ENCODE results near the gene C1QL3.

The C1QL3 gene

GRCh38 chr10:16521311-16522016, at the start of gene C1QL3:
C1QL3 (minus strand) TSS chr10:16521879; CDS start chr10:16521065, 814 bp downstream.
- DNase-seq (ENCODE audit: low spot score), result no peak

- DNase-seq (ENCODE audit: low spot score), result no peak
Observed at GRCh38 chr10:16570731-16571130, 49.1 kb upstream of the C1QL3 start.

GRCh38 chr10:16566202-16566805, 44.6 kb upstream of the C1QL3 start:
- DNase-seq (ENCODE audit: low spot score), result no peak

- no peak for DNase-seq (ENCODE audit: low spot score)
Observed at GRCh38 chr10:16565604-16566003, 43.9 kb upstream of the C1QL3 start.

- no peak for DNase-seq (ENCODE audit: low spot score)
Observed at GRCh38 chr10:16562891-16563290, 41.2 kb upstream of the C1QL3 start.

- DNase-seq (ENCODE audit: low spot score), result no peak
Observed at GRCh38 chr10:16559236-16559773, 37.6 kb upstream of the C1QL3 start.

- no peak for DNase-seq (ENCODE audit: low spot score)
Observed at GRCh38 chr10:16547973-16548372, 26.3 kb upstream of the C1QL3 start.

- DNase-seq (ENCODE audit: low spot score), result peak; percentile 19
Observed at GRCh38 chr10:16545116-16545736, 23.5 kb upstream of the C1QL3 start.

GRCh38 chr10:16544591-16544990, 22.9 kb upstream of the C1QL3 start:
- no peak for DNase-seq (ENCODE audit: low spot score)

- DNase-seq (ENCODE audit: low spot score), result no peak
Observed at GRCh38 chr10:16544099-16544498, 22.4 kb upstream of the C1QL3 start.

- DNase-seq (ENCODE audit: low spot score), result no peak
Observed at GRCh38 chr10:16536155-16536554, 14.5 kb upstream of the C1QL3 start.

- DNase-seq (ENCODE audit: low spot score), result no peak
Observed at GRCh38 chr10:16529853-16530252, 8.2 kb upstream of the C1QL3 start.

GRCh38 chr10:16527452-16527851, 5.8 kb upstream of the C1QL3 start:
- DNase-seq (ENCODE audit: low spot score), result no peak

GRCh38 chr10:16520900-16521299, 779 bp downstream of the C1QL3 start:
- DNase-seq (ENCODE audit: low spot score), result no peak

GRCh38 chr10:16519908-16520861, 1.5 kb downstream of the C1QL3 start:
- DNase-seq (ENCODE audit: low spot score), result no peak

GRCh38 chr10:16519250-16519907, 2.3 kb downstream of the C1QL3 start:
- no peak for DNase-seq (ENCODE audit: low spot score)

GRCh38 chr10:16518822-16519221, 2.9 kb downstream of the C1QL3 start:
- DNase-seq (ENCODE audit: low spot score), result no peak

- DNase-seq (ENCODE audit: low spot score), result no peak
Observed at GRCh38 chr10:16510843-16511242, 10.8 kb downstream of the C1QL3 start.

GRCh38 chr10:16509996-16510395, 11.7 kb downstream of the C1QL3 start:
- no peak for DNase-seq (ENCODE audit: low spot score)

- no peak for DNase-seq (ENCODE audit: low spot score)
Observed at GRCh38 chr10:16505161-16505560, 16.5 kb downstream of the C1QL3 start.

- no peak for DNase-seq (ENCODE audit: low spot score)
Observed at GRCh38 chr10:16497911-16498310, 23.8 kb downstream of the C1QL3 start.
